OCI-LY3 (cell line): ENCODE data around the gene SNAP47.

ENCODE experiments used
- EZH2phosphoT487 ChIP-seq: fragments of 200-600 bp; shearing (Covaris generic); IDR thresholded peaks from 2 replicates; pipeline ENCODE4 v1.6.1; 2018; ENCODE audit warnings: antibody characterized with exemption, mixed run types, low read depth
- TF ChIP-seq, protein P1 (sequence below): fragments of 200-600, 300-600 bp; sonication (generic); IDR thresholded peaks from 2 replicates; pipeline ENCODE4 v1.5.1; 2014; ENCODE audit warnings: antibody characterized with exemption, low read length, low read depth

DNA sequence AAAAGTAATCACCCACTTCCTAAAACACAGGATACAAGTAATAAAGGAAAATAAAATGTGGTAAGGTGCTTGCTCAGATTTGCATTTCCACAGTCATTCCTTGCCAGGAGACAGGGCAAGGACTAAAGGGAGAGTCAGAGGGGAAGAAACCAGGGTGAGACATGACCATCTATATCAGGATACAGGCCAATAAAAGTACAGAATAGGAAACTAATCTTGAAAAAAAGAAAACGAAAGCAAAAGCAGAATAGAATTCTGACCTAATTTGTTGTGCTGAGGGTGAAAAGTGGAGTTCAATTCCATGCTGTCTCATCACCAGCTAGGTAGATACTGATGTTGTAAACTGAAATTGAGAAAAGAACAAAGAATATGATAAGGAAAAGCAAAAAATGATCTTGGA lies 27.4 kb upstream of the SNAP47 start:
- TF ChIP-seq, protein P1, sequence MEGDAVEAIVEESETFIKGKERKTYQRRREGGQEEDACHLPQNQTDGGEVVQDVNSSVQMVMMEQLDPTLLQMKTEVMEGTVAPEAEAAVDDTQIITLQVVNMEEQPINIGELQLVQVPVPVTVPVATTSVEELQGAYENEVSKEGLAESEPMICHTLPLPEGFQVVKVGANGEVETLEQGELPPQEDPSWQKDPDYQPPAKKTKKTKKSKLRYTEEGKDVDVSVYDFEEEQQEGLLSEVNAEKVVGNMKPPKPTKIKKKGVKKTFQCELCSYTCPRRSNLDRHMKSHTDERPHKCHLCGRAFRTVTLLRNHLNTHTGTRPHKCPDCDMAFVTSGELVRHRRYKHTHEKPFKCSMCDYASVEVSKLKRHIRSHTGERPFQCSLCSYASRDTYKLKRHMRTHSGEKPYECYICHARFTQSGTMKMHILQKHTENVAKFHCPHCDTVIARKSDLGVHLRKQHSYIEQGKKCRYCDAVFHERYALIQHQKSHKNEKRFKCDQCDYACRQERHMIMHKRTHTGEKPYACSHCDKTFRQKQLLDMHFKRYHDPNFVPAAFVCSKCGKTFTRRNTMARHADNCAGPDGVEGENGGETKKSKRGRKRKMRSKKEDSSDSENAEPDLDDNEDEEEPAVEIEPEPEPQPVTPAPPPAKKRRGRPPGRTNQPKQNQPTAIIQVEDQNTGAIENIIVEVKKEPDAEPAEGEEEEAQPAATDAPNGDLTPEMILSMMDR = no peak
- TF ChIP-seq EZH2phosphoT487 = no peak
